ENCODE data around the gene SLC29A2. TPM values are rescaled to one million over a fixed set of nuclear protein-coding genes. Genes with fewer than 3 reads are reported as not detected.

The SLC29A2 gene
- total and polyA plus RNA-seq, 2 donors (not counting 1 experiment from before 2014, with no cell fraction given), result 16.2 to 18.5 TPM

DNA sequence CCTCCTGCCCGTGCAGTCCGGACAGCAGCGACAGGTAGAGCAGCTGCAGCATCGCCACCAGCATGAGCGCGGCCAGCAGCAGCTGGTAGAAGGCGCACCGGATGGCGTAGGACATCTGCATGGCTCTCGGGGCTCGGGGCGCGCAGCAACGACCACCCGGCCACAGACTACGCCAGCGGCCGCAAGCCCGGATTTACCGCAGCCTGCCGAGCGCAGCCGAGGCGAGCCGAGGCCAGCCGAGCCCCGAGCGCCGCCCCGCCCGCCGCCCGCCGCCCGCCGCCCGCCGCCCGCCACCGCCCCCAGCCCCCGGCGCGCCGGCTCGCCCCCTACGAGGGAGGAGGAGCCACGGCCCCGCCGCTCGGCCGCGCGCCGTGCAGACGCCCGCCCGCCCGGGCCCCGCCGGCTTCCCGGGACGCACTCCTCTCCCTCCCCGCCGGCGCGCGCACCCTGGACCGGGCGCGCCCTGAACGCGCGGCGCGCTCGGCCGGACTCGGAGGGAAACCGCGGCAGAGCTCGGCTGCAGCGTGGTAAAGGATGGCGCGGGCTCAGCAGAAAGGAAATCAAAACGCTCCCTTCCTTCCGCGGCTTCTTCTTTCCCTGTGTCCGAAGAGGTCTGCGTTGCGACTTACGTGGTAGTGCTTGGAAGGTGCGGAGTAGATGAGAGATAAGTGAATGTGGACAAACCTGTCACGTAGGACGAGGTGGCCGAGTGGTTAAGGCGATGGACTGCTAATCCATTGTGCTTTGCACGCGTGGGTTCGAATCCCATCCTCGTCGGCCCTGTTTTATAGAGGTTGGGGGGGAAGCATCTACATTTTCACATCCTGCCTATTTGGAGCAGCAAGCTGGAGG, 23.9 kb downstream of the SLC29A2 start, which contains the start of gene B4GAT1:
TSS of gene B4GAT1 (minus strand) at position 205 of the 852 bp plus-strand sequence. CDS start at position 121, 84 bp downstream.
- WGBS (ENCODE audit: insufficient coverage), result under 1% methylated on average over 88 of the region's 101 CpGs
- Histone ChIP-seq H4K20me1 (ENCODE audit: control insufficient read depth, insufficient read depth, low read length, poor library complexity, severe bottlenecking) (peaks cover 20% of the 10 kb centered on the region), H2AFZ (ENCODE audit: insufficient read depth, low read depth, low read length, poor library complexity, severe bottlenecking) (peak within 1 kb of the TSS; percentile 90), H3K27me3 (replicated peaks in 1 of 4; ENCODE audit: control extremely low read depth in 1 of 4, control insufficient read depth in 3 of 4, insufficient read depth in 4 of 4, low read length in 3 of 4) (no peaks in the 10 kb centered on the region), H3K4me2 (replicated peaks; ENCODE audit: low read depth, low read length, poor library complexity, severe bottlenecking) (peak within 1 kb of the TSS; percentile 85), H3K4me3 (ENCODE audit: control extremely low read depth in 1 of 5, extremely low read depth in 1 of 5, insufficient read depth in 1 of 5, low read depth in 2 of 5, low read length in 4 of 5) (peak within 1 kb of the TSS; percentile 74 to 85 (median 78)), H3K79me2 (ENCODE audit: control insufficient read depth, insufficient read depth, low read length) (peaks cover 25% of the 10 kb centered on the region), H3K9me3 (ENCODE audit: control extremely low read depth in 1 of 3, control insufficient read depth in 2 of 3, insufficient read depth in 1 of 3, low read length in 2 of 3) (no peaks in the 10 kb centered on the region), H3K4me1 (ENCODE audit: control insufficient read depth in 2 of 2, insufficient read depth in 2 of 2, low read length in 2 of 2) (peaks cover 19 to 44% of the 10 kb centered on the region in 2 donors), H3K36me3 (replicated peaks in 1 of 2; ENCODE audit: control extremely low read depth in 1 of 2, control insufficient read depth in 1 of 2, extremely low read depth in 1 of 2, insufficient read depth in 2 of 2, low read length in 1 of 2) (no peaks in the 10 kb centered on the region), H3K27ac (ENCODE audit: low read length in 2 of 2) (peak within 1 kb of the TSS; percentile 44 to 53), H3K9ac (ENCODE audit: low read length) (peak within 1 kb of the TSS; percentile 82)
- Mint-ChIP-seq H3K27me3 (no peaks in the 10 kb centered on the region), H3K4me3 (peak within 1 kb of the TSS; percentile 96), H3K27ac (peak within 1 kb of the TSS; percentile 100), H3K4me1 (peaks cover 48% of the 10 kb centered on the region), H3K9me3 (ENCODE audit: insufficient read depth) (no peaks in the 10 kb centered on the region)
- TF ChIP-seq CTCF (IDR thresholded peaks at IDR 0.05) (no peak), EZH2 (IDR thresholded peaks at IDR 0.05; ENCODE audit: borderline replicate concordance, insufficient read depth, low read depth, low read length, poor library complexity, severe bottlenecking) (no peak)
- intact Hi-C loops (cut with micrococcal nuclease), result loop anchor here (5.0 kb wide), 1 partner anchor 40 kb away; no protein-coding TSS in a partner anchor
- ChIA-PET CTCF (interaction anchor here (1.0 to 5.2 kb wide), 4 partner anchors 36 to 119 kb away, joined by 3 to 44 read pairs (median 12); partner anchors contain the start of gene PELI3), POLR2A (interaction anchor here (0.6 to 1.3 kb wide), 4 partner anchors 8 to 48 kb away, joined by 3 to 5 read pairs (median 4); partner anchors contain the start of genes CD248 and SLC29A2)
- peak; percentile 92 for DNase-seq
- ATAC-seq (ENCODE audit: low read depth), result peak; percentile 60

Data from B cell (primary cell).